DOHH2 (cell line): ENCODE measurements around the gene DUOXA2.

Experiments used
- H3F3A ChIP-seq: fragments of 200-600 bp; sonication (generic), shearing (Covaris generic); 2 replicates; pipeline ENCODE4 v1.6.0; 2016; ENCODE audit warnings: antibody characterized with exemption, mild to moderate bottlenecking; ENCODE audit not compliant: control insufficient read depth, insufficient read depth
- H3K27ac ChIP-seq: fragments of 200-600 bp; sonication (generic); 2 replicates; pipeline ENCODE4 v1.5.1; 2014; ENCODE audit warnings: low read depth, mild to moderate bottlenecking, low read length, moderate library complexity
- H3K27me3 ChIP-seq: fragments of 200-600 bp; sonication (generic); 2 replicates; pipeline ENCODE4 v1.6.1; 2014; ENCODE audit warnings: mild to moderate bottlenecking, low read length, mixed read lengths; ENCODE audit not compliant: control insufficient read depth
- H3K36me3 ChIP-seq: fragments of 200-600 bp; sonication (generic); 2 replicates; pipeline ENCODE4 v1.6.1; 2014; ENCODE audit warnings: mild to moderate bottlenecking, low read length, moderate library complexity, mixed read lengths; ENCODE audit not compliant: control insufficient read depth
- H3K4me1 ChIP-seq: fragments of 200-600 bp; sonication (generic); 2 replicates; pipeline ENCODE4 v1.6.1; 2014; ENCODE audit warnings: mild to moderate bottlenecking, low read length, mixed read lengths; ENCODE audit not compliant: control insufficient read depth
- H3K4me2 ChIP-seq: fragments of 200-600 bp; sonication (generic); 2 replicates; pipeline ENCODE4 v1.6.0; 2014; ENCODE audit warnings: mild to moderate bottlenecking, low read length, moderate library complexity
- H3K4me3 ChIP-seq: fragments of 200-600 bp; sonication (generic); 2 replicates; pipeline ENCODE4 v1.5.1; 2014; ENCODE audit warnings: mild to moderate bottlenecking, low read length, mixed read lengths
- H3K79me2 ChIP-seq: fragments of 200-600 bp; sonication (generic); 2 replicates; pipeline ENCODE4 v1.6.1; 2014; ENCODE audit warnings: mild to moderate bottlenecking, low read length, mixed read lengths; ENCODE audit not compliant: control insufficient read depth
- H3K9me2 ChIP-seq: fragments of 200-600 bp; sonication (generic); replicated peaks from 2 replicates; pipeline ENCODE4 v1.6.1; 2014; ENCODE audit warnings: mild to moderate bottlenecking, low read length, mixed read lengths; ENCODE audit not compliant: control insufficient read depth
- H3K9me3 ChIP-seq: fragments of 200-600 bp; sonication (generic); 2 replicates; pipeline ENCODE4 v1.6.1; 2014; ENCODE audit warnings: antibody characterized with exemption, low read length, mixed read lengths; ENCODE audit not compliant: control insufficient read depth, insufficient read depth
- H4K20me1 ChIP-seq: fragments of 200-600 bp; sonication (generic); 2 replicates; pipeline ENCODE4 v1.6.0; 2014; ENCODE audit warnings: low read depth, mild to moderate bottlenecking, antibody characterized with exemption, low read length, moderate library complexity; ENCODE audit not compliant: control insufficient read depth, insufficient read depth
- EZH2phosphoT487 ChIP-seq: fragments of 200-600 bp; sonication (generic); IDR thresholded peaks from 2 replicates; pipeline ENCODE4 v1.6.1; 2017; ENCODE audit warnings: borderline replicate concordance, mild to moderate bottlenecking, antibody characterized with exemption, low read length, moderate library complexity, mixed read lengths
- TF ChIP-seq, protein P1 (sequence below): fragments of 200-600 bp; sonication (generic); IDR thresholded peaks from one replicate; pipeline ENCODE4 v1.5.1; 2014; ENCODE audit warnings: antibody characterized with exemption, mild to moderate bottlenecking, low read depth, low read length; ENCODE audit not compliant: poor library complexity, severe bottlenecking

DUOXA2 gene

DNA sequence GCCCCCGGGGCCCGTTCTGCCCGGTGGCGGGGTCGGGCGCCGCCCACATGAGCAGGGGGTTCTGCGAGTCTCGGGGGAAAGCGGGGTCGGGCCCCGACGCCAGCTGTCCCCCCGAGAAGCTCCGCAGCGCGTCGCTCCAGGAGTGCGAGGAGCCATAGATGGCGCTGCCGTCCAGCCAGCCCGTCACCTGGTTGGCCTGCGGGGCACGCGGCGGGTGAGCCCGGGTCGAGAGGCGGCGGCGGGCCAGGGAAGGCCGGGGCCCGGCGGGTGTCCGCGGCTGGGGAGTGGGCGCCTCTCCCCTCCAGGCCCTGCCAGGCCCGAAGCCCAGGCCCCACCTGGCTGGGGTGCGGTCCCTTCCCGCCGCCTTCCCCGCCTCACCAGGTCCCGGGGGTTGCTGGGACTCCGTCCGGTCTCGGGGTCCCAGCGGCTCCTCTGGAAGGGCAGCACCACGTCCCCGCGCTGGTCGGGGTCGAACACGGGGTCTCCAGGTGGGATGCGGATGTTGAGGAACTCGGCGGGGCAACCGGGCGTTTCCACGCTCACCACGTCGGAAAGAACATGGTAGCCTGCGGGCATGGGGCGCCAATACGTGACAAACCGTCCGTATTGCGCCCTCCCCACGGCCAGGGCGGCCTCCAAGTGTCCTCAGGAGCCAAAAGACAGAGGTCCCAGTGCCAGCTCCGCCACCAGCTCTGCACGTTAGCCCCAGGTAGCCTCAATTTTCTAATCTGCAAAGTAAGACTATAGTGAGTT lies 2.6 kb upstream of the DUOXA2 start:
- Histone ChIP-seq H3K4me1 (peaks cover 12% of the 10 kb centered on the region), H3K9me2 (no peaks in the 10 kb centered on the region), H3K27ac (no peak overlapping the region), H3K9me3 (no peaks in the 10 kb centered on the region), H3K4me2 (no peak overlapping the region), H3K36me3 (no peaks in the 10 kb centered on the region), H3K27me3 (peaks cover 35% of the 10 kb centered on the region), H3K79me2 (no peaks in the 10 kb centered on the region), H4K20me1 (no peaks in the 10 kb centered on the region), H3K4me3 (no peak overlapping the region), H3F3A (no peaks in the 10 kb centered on the region)
- TF ChIP-seq, protein P1, sequence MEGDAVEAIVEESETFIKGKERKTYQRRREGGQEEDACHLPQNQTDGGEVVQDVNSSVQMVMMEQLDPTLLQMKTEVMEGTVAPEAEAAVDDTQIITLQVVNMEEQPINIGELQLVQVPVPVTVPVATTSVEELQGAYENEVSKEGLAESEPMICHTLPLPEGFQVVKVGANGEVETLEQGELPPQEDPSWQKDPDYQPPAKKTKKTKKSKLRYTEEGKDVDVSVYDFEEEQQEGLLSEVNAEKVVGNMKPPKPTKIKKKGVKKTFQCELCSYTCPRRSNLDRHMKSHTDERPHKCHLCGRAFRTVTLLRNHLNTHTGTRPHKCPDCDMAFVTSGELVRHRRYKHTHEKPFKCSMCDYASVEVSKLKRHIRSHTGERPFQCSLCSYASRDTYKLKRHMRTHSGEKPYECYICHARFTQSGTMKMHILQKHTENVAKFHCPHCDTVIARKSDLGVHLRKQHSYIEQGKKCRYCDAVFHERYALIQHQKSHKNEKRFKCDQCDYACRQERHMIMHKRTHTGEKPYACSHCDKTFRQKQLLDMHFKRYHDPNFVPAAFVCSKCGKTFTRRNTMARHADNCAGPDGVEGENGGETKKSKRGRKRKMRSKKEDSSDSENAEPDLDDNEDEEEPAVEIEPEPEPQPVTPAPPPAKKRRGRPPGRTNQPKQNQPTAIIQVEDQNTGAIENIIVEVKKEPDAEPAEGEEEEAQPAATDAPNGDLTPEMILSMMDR = no peak

DNA sequence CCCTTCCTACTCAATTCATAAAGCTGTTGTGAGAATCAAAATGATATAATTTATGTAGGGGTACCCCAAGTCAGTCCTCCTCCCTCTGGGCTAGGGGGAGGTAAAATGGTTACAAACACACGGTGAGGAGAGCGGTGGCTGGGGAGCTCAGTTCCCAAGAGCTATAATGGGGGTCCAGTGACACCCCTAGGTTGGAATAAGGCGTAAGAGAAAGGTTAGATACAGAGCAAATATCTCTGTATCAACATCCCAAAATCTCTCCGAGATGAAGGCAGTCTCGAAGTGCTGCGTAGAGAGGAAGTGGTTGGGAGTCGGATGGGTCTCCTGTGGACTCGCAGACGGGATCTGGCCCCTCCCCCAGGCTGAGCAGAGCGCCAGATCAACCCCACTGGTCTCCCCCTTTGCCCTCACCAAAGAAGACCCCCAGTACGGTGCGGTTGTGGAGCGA lies 2.0 kb upstream of the DUOXA2 start:
- H3K4me3 ChIP-seq = no peak overlapping the region

DNA sequence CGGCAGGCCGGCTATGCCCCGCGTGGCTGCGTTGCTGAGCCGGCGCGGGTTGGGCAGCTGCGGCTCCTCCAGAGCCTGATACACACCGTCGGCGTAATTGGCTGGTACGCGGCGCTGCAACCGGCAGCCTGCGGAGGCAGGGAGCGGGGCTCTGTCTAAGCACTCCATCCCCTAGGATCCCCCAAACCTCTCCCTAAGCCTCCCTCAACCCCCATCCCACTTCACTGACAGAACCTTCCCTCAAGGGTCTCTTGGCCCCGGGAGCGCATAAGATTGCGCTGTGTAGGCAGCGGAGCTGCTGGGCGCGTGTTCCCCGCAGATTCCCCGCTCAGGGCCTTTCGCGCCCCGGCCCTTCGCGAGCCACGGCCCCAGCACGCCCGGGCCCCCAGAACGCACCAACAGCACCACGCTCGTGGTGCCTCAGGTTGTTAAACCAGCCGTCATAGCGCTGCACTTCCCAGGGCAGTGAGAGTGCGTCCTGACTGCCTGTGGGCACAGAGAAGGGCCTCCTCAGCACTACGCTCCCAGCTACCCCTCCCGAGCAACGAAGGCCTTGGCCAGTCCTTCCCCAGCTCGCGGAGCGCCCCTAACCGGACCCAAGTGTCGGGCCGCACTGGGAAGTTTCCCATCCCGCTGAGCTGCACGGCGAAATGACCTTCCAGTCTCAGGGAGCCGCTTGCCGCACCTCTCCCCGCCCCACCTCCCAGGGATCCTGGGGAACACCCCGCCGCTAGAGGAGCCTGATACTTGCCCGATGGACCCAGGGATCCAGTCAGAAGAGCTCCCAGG lies 1.3 kb upstream of the DUOXA2 start:
- H3K79me2 ChIP-seq = no peaks in the 10 kb centered on the region
- TF ChIP-seq, protein P1 = no peak
- TF ChIP-seq EZH2phosphoT487 = no peak
- H3K9me3 ChIP-seq = no peaks in the 10 kb centered on the region
- no peaks in the 10 kb centered on the region for H4K20me1 ChIP-seq
- no peaks in the 10 kb centered on the region for H3K36me3 ChIP-seq
- peaks cover 12% of the 10 kb centered on the region for H3K4me1 ChIP-seq
- no peak overlapping the region for H3K27ac ChIP-seq
- H3F3A ChIP-seq = no peaks in the 10 kb centered on the region
- no peak overlapping the region for H3K4me2 ChIP-seq
- H3K27me3 ChIP-seq = peaks cover 43% of the 10 kb centered on the region
- no peaks in the 10 kb centered on the region for H3K9me2 ChIP-seq
- H3K4me3 ChIP-seq = no peak overlapping the region

More for the DNA sequence above, 2.0 kb upstream of the DUOXA2 start:
- no peaks in the 10 kb centered on the region for H3K79me2 ChIP-seq
- H3K9me2 ChIP-seq = no peaks in the 10 kb centered on the region
- H3K27ac ChIP-seq = no peak overlapping the region
- peaks cover 38% of the 10 kb centered on the region for H3K27me3 ChIP-seq
- no peaks in the 10 kb centered on the region for H3K36me3 ChIP-seq
- TF ChIP-seq, protein P1 = no peak
- no peak for TF ChIP-seq EZH2phosphoT487
- H3K4me2 ChIP-seq = no peak overlapping the region
- no peaks in the 10 kb centered on the region for H3F3A ChIP-seq
- H4K20me1 ChIP-seq = no peaks in the 10 kb centered on the region
- H3K4me1 ChIP-seq = peaks cover 9% of the 10 kb centered on the region
- no peaks in the 10 kb centered on the region for H3K9me3 ChIP-seq
